Vagina (tissue), 2 donors: Measurements from ENCODE around the gene KATNB1. TPM values are rescaled to one million over a fixed set of nuclear protein-coding genes. Genes with fewer than 3 reads are reported as not detected.
A peak's percentile ranks its signal among the peaks of the same experiment; 100 is the strongest.

ENCODE experiments used
- DNase-seq, 2 donors: peaks; one replicate each; pipeline ENCODE4 v3.0.0-alpha.2; 2017; ENCODE audit errors: extremely low spot score in 2 of 2
- H3K27ac ChIP-seq: fragments of 200-600 bp; sonication (generic); one replicate; pipeline ENCODE4 v1.5.1; 2019
- H3K27me3 ChIP-seq: fragments of 200-600 bp; sonication (generic); one replicate; pipeline ENCODE4 v1.5.1; 2019
- H3K36me3 ChIP-seq, 2 donors: fragments of 200-600 bp; sonication (generic); one replicate each; pipeline ENCODE4 v1.5.1; 2017 to 2019
- H3K4me1 ChIP-seq: fragments of 200-600 bp; sonication (generic); one replicate; pipeline ENCODE4 v1.5.1; 2019
- H3K4me3 ChIP-seq, 2 donors: fragments of 200-600 bp; sonication (generic); 1 replicate in 1 of 2; 2 replicates in 1 of 2; pipeline ENCODE4 v1.5.1; 2016 to 2019
- H3K9me3 ChIP-seq: fragments of 200-600 bp; sonication (generic); one replicate; pipeline ENCODE4 v1.5.1; 2019
- CTCF ChIP-seq, 3 experiments: fragments of 450-650 bp in 2 of 3; fragments of 200-600 bp in 1 of 3; sonication (generic) in 1 of 3; IDR thresholded peaks; one replicate each; pipeline ENCODE4 v1.5.1; 2017 to 2019; ENCODE audit warnings: antibody characterized with exemption in 3 of 3, mild to moderate bottlenecking in 2 of 3, moderate library complexity in 2 of 3
- POLR2A ChIP-seq, 2 donors: fragments of 450-650 bp; IDR thresholded peaks; one replicate each; pipeline ENCODE4 v1.6.1; 2017; ENCODE audit warnings: antibody characterized with exemption in 2 of 2, mild to moderate bottlenecking in 2 of 2, moderate library complexity in 2 of 2
- POLR2AphosphoS5 ChIP-seq, 2 donors: sonication (generic); formaldehyde crosslinking; IDR thresholded peaks; one replicate each; pipeline ENCODE4 v1.9.0; 2017; ENCODE audit warnings: antibody characterized with exemption in 2 of 2, mild to moderate bottlenecking in 2 of 2, low read depth in 1 of 2; ENCODE audit not compliant: insufficient read depth in 1 of 2
- intact Hi-C: fragments of 100-400 bp; cut with DNase I; formaldehyde crosslinking; loops from one replicate; pipeline ENCODE4 v1.15.1; 2023
- total RNA-seq: library from RNA; depleted of rRNA; stranded (reverse); fragments of >200 nt; gene quantifications from one replicate; pipeline ENCODE4 v1.2.3, GENCODE V29; 2016

Gene KATNB1
- total RNA-seq, 1 donor from 2014 or later: 23.6 TPM

- no peaks in the 10 kb centered on the region for H3K9me3 ChIP-seq
- TF ChIP-seq POLR2AphosphoS5 (IDR thresholded peaks at IDR 0.05; ENCODE audit: insufficient read depth in 1 of 2, low read depth in 1 of 2): no peak
- no peak for TF ChIP-seq CTCF (IDR thresholded peaks at IDR 0.05)
- no peak for TF ChIP-seq POLR2A (IDR thresholded peaks at IDR 0.05)
- no peak overlapping the region for H3K27ac ChIP-seq
- intact Hi-C loops: loop anchor here (5.0 to 10.0 kb wide), 2 partner anchors 106 to 239 kb away; no protein-coding TSS in a partner anchor
- H3K36me3 ChIP-seq: no peaks in the 10 kb centered on the region
- peaks cover 8% of the 10 kb centered on the region for H3K4me1 ChIP-seq
- H3K27me3 ChIP-seq: no peaks in the 10 kb centered on the region
- no peak for DNase-seq
- no peak overlapping the region for H3K4me3 ChIP-seq
Observed at GRCh38 chr16:57755726-57756423, 20.3 kb downstream of the KATNB1 start.

- TF ChIP-seq POLR2AphosphoS5 (IDR thresholded peaks at IDR 0.05; ENCODE audit: insufficient read depth in 1 of 2, low read depth in 1 of 2): no peak
Observed at GRCh38 chr16:57756424-57757325, 21.1 kb downstream of the KATNB1 start.

GRCh38 chr16:57757326-57757786, 21.8 kb downstream of the KATNB1 start:
- intact Hi-C loops: loop anchor here (5.0 to 10.0 kb wide), 2 partner anchors 105 to 237 kb away; no protein-coding TSS in a partner anchor
- H3K9me3 ChIP-seq: no peaks in the 10 kb centered on the region
- TF ChIP-seq POLR2AphosphoS5 (IDR thresholded peaks at IDR 0.05; ENCODE audit: insufficient read depth in 1 of 2, low read depth in 1 of 2) (peak in 1 of 2 donors; percentile 44), CTCF (IDR thresholded peaks at IDR 0.05) (peak; percentile 93 to 97 (median 94)), POLR2A (IDR thresholded peaks at IDR 0.05) (no peak)
- H3K36me3 ChIP-seq: peaks cover 0 to 5% of the 10 kb centered on the region in 2 donors
- H3K27ac ChIP-seq: no peak overlapping the region
- no peak for DNase-seq
- H3K4me1 ChIP-seq: peaks cover 8% of the 10 kb centered on the region
- H3K27me3 ChIP-seq: no peaks in the 10 kb centered on the region
- no peak overlapping the region for H3K4me3 ChIP-seq

More at GRCh38 chr16:57756424-57757325, 21.1 kb downstream of the KATNB1 start:
- no peaks in the 10 kb centered on the region for H3K9me3 ChIP-seq
- no peak for DNase-seq
- no peaks in the 10 kb centered on the region for H3K27me3 ChIP-seq
- no peak overlapping the region for H3K4me3 ChIP-seq
- intact Hi-C loops: loop anchor here (5.0 to 10.0 kb wide), 2 partner anchors 106 to 238 kb away; no protein-coding TSS in a partner anchor
- peaks cover 8% of the 10 kb centered on the region for H3K4me1 ChIP-seq
- no peak overlapping the region for H3K27ac ChIP-seq
- H3K36me3 ChIP-seq: peaks cover 0 to 5% of the 10 kb centered on the region in 2 donors

GRCh38 chr16:57757883-57758282, 22.3 kb downstream of the KATNB1 start:
- Histone ChIP-seq H3K27me3 (no peaks in the 10 kb centered on the region), H3K9me3 (no peaks in the 10 kb centered on the region), H3K27ac (no peak overlapping the region), H3K36me3 (peaks cover 0 to 5% of the 10 kb centered on the region in 2 donors), H3K4me3 (no peak overlapping the region), H3K4me1 (peaks cover 8% of the 10 kb centered on the region)
- intact Hi-C loops: loop anchor here (5.0 to 10.0 kb wide), 2 partner anchors 104 to 237 kb away; no protein-coding TSS in a partner anchor
- TF ChIP-seq CTCF (IDR thresholded peaks at IDR 0.05) (no peak), POLR2AphosphoS5 (IDR thresholded peaks at IDR 0.05; ENCODE audit: insufficient read depth in 1 of 2, low read depth in 1 of 2) (no peak), POLR2A (IDR thresholded peaks at IDR 0.05) (no peak)
- DNase-seq: no peak
